ENCODE measurements around the gene MRGPRG.

DNA sequence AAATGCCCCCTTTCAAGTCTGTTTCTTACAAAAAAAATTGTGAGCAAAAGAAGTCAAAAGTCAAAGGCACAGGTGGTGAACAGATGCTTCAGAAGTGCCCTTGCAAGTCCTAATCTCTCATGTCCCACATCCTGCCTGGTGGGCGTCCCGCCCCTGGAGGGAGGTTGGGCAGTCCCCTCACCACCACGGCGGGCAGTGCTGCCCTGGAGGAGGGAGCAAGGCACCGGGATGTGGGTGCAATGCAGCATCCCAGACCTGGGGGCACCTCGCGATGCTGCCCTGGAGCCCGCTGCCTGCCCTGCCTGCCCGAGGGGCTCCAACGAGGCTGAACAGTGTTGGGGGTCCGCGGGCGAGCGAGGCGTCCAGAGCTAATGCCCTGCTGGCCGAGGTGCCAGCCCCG is 15.9 kb downstream of the MRGPRG start:
- no peak for TF ChIP-seq EZH2 (IDR thresholded peaks at IDR 0.05; ENCODE audit: borderline replicate concordance, low read depth, low read length, poor library complexity, severe bottlenecking)
- TF ChIP-seq, protein P1, sequence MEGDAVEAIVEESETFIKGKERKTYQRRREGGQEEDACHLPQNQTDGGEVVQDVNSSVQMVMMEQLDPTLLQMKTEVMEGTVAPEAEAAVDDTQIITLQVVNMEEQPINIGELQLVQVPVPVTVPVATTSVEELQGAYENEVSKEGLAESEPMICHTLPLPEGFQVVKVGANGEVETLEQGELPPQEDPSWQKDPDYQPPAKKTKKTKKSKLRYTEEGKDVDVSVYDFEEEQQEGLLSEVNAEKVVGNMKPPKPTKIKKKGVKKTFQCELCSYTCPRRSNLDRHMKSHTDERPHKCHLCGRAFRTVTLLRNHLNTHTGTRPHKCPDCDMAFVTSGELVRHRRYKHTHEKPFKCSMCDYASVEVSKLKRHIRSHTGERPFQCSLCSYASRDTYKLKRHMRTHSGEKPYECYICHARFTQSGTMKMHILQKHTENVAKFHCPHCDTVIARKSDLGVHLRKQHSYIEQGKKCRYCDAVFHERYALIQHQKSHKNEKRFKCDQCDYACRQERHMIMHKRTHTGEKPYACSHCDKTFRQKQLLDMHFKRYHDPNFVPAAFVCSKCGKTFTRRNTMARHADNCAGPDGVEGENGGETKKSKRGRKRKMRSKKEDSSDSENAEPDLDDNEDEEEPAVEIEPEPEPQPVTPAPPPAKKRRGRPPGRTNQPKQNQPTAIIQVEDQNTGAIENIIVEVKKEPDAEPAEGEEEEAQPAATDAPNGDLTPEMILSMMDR (conservative IDR thresholded peaks at IDR 0.05; ENCODE audit: low read depth, low read length) = no peak
